Sigmoid colon (tissue), 4 donors: ENCODE measurements around the gene HDAC2.

Experiments used
- EP300 ChIP-seq, 4 donors: sonication (generic); formaldehyde crosslinking; IDR thresholded peaks; one replicate each; pipeline ENCODE4 v1.6.1; 2017; ENCODE audit warnings: antibody characterized with exemption in 4 of 4
- POLR2A ChIP-seq, 2 donors: fragments of 450-650 bp; IDR thresholded peaks; one replicate each; pipeline ENCODE4 v1.6.1; 2016; ENCODE audit warnings: antibody characterized with exemption in 2 of 2, mild to moderate bottlenecking in 2 of 2, moderate library complexity in 2 of 2
- POLR2AphosphoS5 ChIP-seq, 4 donors: sonication (generic); formaldehyde crosslinking; IDR thresholded peaks; one replicate each; pipeline ENCODE4 v1.6.1; 2017; ENCODE audit warnings: antibody characterized with exemption in 4 of 4
- TF ChIP-seq, protein P1 (sequence below), 4 experiments: fragments of 450-650 bp in 3 of 4; fragments of 200-600 bp in 1 of 4; IDR thresholded peaks; one replicate each; pipeline ENCODE4 v1.5.1; 2016 to 2019; ENCODE audit warnings: antibody characterized with exemption in 4 of 4, mild to moderate bottlenecking in 3 of 4, moderate library complexity in 2 of 4

DNA sequence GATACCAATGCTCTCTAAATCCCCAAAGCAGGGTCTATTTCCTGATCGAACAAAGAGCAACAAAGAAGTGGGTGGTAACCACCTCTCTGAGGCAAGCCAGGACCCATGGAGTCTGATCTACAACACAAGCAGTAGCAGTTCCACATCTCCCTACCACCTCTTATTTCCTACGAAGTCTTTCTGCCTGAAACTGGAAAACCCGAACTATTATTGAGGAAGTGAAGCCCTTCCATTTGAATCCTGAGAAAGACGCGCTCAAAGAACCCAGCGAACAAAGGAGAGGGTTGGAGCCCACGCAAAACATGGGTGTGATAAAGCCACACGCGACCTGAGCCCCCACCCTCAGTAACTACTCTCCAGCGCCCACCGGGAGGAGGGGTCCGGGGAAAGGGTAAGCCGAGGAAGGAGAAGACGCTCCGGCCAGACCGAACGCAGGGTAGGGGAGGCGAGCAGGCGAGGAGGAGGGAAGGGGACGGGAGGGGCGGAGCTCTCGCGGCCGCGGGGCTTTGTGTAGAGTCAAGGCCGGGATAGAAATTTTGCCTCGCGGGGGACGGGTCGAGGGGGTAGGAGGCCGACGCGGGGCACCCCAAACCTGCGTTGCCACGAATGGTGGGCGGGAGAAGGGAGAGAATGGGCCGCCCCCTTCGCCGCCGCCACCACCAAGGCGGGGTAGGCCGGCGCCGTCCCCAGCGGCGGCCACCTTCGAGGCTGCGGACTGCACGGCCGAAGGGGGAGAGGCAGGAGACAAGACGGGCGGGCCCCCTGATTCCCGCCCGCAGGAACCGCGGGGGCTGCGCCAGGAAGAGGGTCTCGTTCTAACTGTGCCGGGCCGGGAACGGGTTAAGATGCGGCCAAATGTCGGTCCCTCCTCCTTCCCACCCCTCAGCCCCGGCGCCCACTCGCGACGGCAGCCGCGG, 802 bp downstream of the HDAC2 start:
- TF ChIP-seq, protein P1, sequence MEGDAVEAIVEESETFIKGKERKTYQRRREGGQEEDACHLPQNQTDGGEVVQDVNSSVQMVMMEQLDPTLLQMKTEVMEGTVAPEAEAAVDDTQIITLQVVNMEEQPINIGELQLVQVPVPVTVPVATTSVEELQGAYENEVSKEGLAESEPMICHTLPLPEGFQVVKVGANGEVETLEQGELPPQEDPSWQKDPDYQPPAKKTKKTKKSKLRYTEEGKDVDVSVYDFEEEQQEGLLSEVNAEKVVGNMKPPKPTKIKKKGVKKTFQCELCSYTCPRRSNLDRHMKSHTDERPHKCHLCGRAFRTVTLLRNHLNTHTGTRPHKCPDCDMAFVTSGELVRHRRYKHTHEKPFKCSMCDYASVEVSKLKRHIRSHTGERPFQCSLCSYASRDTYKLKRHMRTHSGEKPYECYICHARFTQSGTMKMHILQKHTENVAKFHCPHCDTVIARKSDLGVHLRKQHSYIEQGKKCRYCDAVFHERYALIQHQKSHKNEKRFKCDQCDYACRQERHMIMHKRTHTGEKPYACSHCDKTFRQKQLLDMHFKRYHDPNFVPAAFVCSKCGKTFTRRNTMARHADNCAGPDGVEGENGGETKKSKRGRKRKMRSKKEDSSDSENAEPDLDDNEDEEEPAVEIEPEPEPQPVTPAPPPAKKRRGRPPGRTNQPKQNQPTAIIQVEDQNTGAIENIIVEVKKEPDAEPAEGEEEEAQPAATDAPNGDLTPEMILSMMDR (IDR thresholded peaks at IDR 0.05), result no peak
- TF ChIP-seq POLR2AphosphoS5 (IDR thresholded peaks at IDR 0.05), result no peak
- no peak for TF ChIP-seq POLR2A (IDR thresholded peaks at IDR 0.05)
- TF ChIP-seq EP300 (IDR thresholded peaks at IDR 0.05), result no peak
